GM18519 (cell line): Measurements from ENCODE around the gene EBI3.
"Not testable (repeated sequence)": the region's sequence is repeated elsewhere in the genome, so short reads cannot be mapped to it uniquely, and the experiment has no call there.

ENCODE experiments used
- ATAC-seq: cut with Tn5 transposase; IDR thresholded peaks from one replicate; pipeline ENCODE4 v1.9.1; 2021; ENCODE audit warnings: mild to moderate bottlenecking, moderate library complexity; ENCODE audit not compliant: unreplicated experiment, low FRiP score

EBI3 gene

DNA sequence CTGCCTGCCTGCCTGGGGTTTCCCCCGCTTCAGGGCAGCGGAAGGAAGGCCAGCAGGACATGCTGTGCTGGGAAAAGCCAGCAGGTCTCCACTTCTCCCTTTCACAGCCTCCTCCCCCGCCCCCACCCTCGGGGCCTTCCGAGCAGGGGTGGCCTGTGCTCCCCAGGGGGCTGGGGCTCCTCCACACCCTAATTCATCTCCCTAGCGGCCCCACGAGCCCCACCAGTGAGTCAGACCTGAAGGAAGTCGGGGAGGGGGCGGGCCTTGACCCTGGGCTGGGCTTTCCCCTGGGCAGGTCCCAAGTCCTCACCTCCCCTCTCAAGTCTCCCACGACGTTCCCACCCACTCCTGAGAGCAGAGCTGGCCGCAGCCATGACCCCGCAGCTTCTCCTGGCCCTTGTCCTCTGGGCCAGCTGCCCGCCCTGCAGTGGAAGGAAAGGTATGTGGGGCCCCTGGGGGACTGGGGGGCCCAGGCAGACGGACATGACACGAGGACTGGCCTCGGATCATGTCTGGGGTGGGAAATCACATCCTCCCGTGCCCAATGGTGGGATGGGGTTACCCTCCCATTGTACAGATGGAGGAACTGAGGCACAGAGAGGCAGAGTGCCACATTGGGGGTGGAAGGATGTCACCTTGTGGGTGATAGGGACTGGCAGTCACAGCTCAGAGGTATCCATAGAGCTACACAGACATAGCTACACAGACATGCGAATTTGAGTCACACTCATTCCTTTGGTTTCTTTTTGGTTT lies at the start of gene EBI3:
EBI3 (plus strand) TSS at position 345 of the 753 bp plus-strand sequence; CDS start at position 373, 28 bp downstream.
- no peak for ATAC-seq

- no peak for ATAC-seq
Observed at GRCh38 chr19:4181053-4181508, 48.2 kb upstream of the EBI3 start.

DNA sequence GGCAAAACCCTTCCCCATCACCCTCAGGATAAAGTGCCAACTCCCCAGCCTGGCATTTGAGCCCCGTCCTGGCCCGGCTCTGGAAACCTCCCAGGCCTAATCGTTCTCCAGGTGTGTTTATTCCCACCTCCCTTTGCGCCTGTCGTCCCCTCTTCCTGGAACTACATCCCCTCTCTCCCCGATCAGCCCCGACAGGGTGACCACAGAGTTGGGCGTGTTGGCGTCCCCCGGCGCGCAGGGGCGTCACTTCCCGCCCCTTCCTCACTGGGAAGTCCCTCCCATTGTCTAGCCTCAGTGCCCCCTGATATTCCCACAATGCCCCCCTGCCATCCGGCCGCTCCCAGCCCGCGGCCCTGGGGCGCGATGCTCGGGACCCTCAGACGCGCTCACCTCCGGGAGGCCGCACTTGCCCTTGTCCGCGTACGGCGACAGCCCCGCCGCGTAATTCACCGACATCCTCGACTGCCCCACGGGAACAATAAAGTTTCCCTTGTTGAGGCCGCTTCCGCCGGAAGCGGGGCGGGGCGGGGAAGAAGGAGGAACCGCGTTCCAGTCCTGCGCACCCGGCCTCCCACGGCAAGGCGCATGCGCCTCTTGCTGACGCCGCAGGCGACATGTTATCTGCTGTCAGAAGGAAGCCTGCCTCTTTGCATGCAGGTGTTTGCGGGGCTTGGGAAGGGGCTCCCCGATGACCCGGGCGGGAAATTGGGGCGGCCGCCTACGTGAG lies 47.1 kb upstream of the EBI3 start, which contains the start of the genes ANKRD24 and SIRT6:
ANKRD24 (plus strand) TSS at position 606 of the 727 bp plus-strand sequence. CDS start 3,737 bp downstream, outside the sequence.
SIRT6 (minus strand) TSS at position 480 of the 727 bp plus-strand sequence; CDS start at position 456, 24 bp downstream.
- ATAC-seq: peak; percentile 44

DNA sequence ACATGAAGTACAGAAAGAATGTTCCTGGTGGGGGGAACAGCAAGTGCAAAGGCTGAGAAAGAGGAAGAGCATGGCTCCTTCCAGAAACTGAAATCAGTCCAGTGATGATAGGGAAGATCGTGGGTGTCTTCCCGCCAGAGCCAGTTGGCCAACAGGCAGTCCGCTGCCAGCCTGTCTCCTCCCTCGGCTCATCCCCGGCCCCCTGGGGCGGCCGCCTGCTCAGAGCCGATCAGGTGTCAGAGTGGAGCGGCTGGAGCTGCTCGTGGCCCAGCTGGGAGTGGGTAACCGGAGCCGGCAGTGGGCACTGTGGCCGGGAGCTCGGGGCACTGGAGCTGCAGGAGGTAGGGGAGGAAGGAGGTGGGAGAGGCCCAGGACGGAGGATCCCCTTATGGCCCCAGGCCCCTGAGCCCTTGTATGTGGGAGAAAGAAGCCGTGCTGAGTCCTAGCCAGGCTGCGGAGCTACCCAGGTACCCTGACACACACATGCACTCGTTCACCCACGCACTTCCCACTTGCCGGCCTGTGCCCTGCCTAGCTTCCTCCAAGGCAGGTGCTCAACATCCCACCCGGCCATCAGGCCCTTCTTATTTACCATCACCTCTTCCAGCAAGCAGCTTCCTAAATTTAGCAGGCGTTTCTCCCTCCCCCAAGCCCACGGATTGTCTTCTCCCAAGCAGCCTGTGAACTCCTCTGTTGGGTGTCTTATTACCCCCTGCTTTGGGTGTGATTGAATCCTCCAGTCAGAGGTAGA lies 45.2 kb upstream of the EBI3 start:
- no peak for ATAC-seq

GRCh38 chr19:4184718-4185352 lies 44.5 kb upstream of the EBI3 start:
- ATAC-seq: no peak

DNA sequence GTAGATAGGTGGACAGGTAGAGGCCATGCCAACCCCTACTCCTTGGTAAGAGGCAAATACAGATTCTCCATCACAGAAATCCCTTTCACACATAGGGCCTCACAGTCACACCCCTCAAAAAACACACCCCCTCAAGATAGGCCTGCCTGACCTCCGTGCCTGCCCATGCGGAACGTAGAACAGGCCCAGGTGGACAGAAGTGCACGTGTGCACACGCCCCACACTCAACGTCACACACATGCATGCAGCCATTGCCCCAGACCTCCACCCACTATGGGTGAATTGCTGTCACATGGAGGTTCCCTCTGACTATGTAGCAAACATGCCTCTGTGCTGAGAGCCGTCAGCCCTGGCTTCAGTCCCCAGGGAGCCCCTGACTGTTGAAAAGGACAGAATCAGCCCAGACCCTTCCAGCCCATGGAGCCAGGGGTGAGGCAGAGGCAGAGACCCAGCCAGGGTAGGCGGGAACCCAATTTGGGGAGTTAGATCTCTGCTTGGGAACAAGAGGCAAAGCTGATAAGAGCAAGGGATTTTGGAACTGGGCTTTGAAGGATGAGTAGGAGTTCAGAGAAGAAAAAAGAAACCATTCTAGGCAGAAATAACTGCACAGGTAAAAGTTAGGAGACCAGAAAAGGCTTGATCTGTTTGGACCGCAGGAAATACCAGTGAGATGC lies 43.8 kb upstream of the EBI3 start:
- no peak for ATAC-seq

DNA sequence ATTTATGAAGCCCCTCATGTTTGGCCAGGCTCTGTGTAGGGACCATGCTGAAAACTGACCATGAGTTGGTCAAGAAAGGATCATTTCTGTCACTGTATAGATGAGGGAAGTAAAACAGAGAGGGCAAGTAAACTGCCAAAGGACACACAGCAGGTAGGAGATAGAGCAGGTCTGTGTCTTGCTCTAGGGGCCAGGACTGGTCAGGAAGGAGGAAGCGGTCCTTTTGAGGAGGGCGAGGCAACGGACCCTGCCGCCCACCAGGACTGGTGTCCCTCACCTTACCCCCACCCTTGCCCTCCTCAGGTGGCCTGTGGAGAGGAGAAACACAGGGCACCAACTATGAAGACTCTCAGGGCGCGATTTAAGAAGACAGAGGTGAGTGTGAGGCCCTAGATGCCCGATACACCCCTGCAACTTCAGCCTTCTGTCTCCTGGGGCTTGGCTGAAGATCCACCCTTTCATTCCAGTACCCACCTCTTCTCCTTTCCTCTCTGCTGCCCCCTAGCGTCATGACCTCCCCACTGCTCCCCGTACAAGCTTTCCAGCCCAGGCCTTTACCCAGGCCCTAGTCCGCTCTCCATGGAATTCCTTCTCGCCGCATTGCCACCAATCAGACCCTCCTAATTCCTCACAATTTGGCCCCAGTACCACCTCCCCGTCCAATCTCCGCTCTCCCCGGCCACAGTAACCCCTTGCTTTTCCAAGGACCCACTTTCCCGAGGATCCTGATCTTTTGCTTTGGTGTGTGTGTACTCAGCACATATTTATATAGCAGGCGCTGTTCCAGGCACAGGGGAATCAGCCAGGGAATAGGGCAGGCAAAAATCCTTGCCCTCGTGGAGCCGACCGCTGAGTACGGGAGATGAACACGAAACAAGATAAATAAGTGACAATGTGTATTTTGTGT lies 43.0 kb upstream of the EBI3 start:
- ATAC-seq: no peak

- no peak for ATAC-seq
Observed at GRCh38 chr19:4187313-4188122, 41.8 kb upstream of the EBI3 start.

DNA sequence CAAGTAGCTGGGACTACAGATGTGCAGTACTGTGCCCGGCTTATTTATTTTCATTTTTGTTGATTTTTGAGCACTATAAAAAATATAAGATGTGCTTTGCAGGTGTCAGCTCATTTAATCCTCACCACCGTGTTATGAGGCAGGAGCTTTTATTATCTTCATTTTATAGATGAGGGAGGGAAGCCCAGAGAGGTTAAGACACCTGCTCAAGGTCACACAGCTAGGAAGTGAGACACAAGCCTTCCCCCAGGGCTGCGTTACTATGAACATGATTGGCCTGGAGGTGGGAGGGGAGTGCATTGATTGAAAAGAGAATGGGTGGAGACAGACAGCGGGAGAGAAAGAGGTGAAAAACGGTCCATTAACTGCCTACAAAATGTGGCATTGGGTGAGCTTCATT lies 39.7 kb upstream of the EBI3 start:
- no peak for ATAC-seq

GRCh38 chr19:4192537-4192936 lies 36.8 kb upstream of the EBI3 start:
- ATAC-seq: not testable (repeated sequence)

- no peak for ATAC-seq
Observed at GRCh38 chr19:4194353-4194752, 35.0 kb upstream of the EBI3 start.

DNA sequence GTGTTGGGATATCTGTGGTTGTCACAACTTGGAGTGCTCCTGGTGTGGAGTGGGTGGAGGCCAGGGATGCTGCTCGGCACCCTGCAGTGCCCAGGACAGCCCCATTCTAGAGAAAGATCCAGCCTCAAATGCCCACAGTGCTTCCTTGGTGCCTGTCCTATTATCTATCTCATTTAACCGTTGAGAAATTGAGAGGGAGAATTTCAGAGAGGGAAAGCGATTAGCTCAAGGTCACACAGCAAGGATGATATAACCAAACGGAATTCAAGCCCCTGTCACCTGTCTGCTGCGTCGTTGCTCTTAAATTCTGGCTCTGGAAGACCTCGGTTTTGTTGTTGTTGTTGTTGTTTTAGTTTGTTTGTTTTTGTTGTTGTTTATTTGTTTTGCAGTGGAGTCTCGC lies 33.3 kb upstream of the EBI3 start:
- ATAC-seq: no peak

DNA sequence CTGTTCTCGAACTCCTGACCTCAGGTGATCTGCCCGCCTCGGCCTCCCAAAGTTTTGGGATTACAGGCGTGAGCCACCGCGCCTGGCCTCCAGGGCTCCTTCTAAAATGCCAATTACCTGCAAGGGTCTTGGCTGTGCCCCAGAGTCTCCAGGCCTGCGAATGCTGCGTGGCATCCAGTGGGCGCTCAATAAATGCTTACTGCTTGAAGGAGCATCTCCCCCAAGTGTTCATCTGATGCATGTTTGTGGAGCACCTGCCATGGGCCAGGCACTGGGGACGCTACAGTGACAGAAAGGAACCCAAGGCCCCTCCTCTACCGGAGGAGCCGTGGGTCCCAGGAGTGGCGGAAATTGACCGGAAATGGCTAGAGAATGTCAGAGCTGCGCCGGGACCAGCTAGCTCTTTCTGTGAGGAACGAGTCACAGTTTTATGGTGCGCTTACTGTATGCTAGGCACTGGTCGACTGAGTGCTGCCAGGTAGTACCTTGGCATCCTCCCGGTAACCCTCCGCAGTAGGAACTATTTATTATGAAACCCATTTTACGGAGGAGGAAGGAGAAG lies 32.7 kb upstream of the EBI3 start:
- ATAC-seq: no peak

GRCh38 chr19:4197228-4197624 lies 32.1 kb upstream of the EBI3 start:
- no peak for ATAC-seq

DNA sequence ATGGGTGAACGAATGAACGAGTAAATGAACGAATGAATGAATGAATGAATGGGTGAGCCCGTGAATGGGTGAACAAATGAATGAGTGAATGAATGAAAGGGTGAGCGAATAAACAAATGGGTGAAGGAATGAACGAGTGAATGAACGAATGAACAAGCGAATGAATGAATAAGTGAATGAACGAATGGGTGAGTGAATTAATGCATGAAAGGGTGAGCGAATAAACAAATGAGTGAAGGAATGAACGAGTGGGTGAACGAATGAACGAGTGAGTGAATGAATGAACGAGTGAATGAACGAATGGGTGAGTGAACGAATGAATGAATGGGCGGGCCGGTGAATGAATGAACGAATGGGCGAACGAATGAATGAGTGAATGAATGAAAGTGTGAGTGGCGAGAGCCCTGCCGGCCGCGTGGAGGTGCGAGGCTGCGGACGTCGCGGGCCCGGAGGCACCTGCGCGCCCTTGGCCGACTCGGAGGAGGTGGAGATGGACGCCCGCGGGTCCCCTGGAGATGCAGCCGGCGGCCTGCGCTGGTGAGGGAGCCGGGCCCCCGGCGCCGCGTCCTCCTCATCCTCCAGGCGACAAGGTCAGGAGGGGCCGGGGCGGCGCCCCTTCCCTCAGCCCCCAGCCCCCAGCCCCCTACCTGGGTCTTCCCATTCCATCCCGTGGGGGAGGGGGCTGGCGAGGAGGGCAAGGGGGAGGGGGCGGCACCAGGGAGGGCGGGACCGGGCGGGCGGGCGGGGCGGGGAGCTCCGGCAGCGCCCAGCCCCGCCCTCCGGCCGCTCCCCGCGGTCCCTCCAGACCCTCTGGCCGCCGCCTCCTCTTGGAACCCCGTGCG lies 31.5 kb upstream of the EBI3 start:
- no peak for ATAC-seq

GRCh38 chr19:4198467-4199126 lies 30.7 kb upstream of the EBI3 start:
- no peak for ATAC-seq
